NCI-H2227 (cell line): ENCODE measurements around the gene SHC3.
"Not testable (repeated sequence)": the region's sequence is repeated elsewhere in the genome, so short reads cannot be mapped to it uniquely, and the experiment has no call there.

Source experiments
- DNase-seq: peaks from one replicate; lab custom pipeline; 2025; ENCODE audit not compliant: unreplicated experiment; lab: John Stamatoyannopoulos, UW

The SHC3 gene, protein sequence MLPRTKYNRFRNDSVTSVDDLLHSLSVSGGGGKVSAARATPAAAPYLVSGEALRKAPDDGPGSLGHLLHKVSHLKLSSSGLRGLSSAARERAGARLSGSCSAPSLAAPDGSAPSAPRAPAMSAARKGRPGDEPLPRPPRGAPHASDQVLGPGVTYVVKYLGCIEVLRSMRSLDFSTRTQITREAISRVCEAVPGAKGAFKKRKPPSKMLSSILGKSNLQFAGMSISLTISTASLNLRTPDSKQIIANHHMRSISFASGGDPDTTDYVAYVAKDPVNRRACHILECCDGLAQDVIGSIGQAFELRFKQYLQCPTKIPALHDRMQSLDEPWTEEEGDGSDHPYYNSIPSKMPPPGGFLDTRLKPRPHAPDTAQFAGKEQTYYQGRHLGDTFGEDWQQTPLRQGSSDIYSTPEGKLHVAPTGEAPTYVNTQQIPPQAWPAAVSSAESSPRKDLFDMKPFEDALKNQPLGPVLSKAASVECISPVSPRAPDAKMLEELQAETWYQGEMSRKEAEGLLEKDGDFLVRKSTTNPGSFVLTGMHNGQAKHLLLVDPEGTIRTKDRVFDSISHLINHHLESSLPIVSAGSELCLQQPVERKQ

DNA sequence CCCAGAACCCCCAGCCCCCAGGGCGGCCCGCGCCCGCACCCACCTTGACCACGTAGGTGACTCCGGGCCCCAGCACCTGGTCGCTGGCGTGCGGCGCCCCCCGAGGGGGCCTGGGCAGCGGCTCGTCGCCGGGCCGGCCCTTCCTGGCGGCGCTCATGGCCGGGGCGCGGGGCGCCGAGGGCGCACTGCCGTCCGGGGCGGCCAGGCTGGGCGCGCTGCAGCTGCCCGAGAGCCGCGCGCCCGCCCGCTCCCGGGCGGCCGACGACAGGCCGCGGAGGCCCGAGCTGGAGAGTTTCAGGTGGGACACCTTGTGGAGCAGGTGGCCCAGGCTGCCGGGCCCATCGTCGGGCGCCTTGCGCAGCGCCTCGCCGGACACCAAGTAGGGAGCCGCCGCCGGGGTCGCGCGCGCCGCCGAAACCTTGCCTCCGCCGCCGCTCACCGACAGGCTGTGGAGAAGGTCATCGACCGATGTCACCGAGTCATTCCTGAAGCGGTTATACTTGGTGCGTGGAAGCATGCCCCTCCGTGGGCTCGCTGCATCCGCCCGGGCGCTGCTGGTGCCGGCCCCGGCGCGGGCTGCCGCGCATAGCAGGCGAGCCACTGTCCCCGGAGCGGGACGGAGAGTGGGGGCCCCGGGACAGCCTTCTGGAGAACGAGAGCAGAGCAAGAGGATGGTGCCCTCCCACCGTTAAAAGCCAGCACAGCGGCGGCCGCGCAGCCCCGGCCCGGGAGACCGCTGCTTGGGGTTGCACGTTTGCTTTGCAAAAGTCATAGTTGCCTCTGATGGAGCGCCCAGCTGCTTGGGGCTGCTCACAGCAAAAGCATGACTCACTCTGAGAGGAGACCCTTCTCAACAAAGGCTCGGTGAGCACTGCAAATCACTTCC is at the start of gene SHC3:
TSS of gene SHC3 (minus strand) at position 875 of the 886 bp plus-strand sequence. CDS start at position 517, 358 bp downstream.
- peak; percentile 5 for DNase-seq

DNA sequence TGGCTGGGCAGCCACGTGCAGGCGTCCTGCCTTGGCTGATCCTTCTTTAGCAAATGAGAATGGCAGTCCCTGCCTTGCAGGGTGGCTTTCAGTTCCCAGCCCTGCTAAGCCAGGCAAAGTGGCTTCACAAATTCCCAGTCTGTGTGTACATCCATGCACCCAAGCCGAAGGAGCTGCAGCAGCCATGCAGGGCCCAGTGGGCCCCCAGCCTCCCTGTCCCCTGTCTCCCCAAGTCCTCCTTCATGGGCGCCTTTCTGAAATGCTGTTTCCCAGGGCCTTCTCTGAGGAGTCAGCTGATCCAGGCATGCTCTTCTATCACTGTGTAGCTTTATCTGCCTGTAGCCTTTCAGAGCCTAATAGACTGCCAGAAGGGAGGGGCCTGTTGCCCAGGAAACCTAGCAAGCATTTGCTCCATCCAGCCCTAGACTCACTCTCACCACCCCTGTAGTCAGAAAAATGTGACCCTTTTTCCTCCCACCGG is 47.4 kb upstream of the SHC3 start:
- DNase-seq: peak; percentile 60

DNA sequence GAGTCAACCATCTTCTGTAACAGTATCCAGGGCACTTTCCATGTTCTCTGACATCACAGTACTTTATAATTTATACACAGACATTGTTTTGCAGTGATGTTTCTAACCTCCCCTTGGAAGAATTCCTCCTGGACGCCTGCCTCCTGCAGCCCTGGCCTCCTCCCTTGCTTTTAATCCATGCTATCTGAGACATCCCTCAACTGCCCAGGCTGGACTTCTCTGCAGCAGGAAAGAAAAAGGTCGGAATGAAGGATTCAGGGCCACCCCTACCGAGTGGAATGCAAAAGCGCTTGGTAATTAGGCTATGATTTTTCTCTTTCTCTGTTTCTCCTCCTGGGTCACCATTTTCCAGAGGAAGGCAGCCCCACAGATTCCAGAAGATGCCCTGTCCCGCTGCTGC is 47.0 kb upstream of the SHC3 start:
- no peak for DNase-seq

DNA sequence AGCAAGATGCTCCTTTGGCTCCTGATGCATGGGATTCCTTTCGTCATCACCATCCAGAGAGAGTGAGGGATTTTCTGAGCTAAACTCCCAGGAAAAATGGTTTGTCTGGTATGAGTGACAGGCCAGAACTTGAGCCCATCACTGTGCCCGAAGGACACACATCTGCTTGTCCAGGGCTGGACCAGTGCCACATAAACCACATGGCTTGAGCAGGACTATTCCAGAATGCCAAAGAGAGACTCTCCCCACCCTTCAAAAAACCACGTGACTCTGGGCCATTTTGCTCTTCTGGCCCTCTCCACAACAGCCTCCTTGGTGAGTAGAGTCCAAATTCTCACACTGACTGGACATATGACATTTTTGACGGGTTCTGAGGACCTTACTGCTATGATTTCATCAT is 46.4 kb upstream of the SHC3 start:
- DNase-seq: no peak

DNA sequence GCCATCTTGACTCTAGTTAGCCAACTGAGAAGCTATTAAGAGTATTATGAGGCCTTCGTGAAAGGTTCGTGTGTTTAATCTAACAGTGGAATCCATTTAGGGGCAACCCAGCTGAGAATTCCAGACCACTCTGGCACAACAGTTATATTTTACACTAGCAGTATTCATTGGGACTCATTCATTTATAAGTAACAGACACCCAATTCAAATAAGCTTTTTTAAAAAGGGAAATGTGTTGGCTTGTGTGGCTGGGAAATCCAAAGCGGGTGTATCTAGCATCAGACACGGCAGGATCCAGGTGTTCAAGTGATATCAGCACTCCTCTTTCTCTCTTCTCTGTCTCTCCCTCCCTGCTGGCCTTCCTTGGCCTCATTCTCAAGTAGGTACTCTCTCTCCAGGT is 46.0 kb upstream of the SHC3 start:
- DNase-seq: no peak

DNA sequence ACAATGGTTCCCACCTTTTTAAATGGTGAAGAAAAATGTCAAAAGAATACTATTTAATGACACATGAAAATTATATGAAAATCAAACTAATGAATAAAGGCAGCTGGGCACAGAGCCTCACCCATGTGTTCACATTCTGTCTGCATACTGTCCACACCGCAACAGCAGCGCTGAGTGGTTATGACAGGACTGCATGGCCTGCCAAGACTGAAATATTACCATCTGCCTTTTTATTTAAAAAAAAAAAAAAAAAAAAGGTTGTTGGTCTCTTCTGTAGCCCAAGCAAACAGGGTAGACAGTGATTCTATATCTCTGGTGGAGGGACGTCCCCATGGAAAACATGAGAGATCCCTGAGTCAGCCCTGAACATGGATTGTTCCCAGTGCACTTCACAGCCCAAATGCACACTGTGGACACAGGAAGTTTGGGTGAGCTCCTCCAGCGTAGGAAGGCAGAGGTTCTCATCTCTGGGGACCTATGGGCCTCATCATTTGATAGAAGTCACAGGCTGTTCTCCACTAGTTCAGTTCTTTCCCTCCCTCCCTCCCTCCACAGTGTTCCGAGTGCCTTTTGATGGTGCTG is 44.9 kb upstream of the SHC3 start:
- DNase-seq: no peak

DNA sequence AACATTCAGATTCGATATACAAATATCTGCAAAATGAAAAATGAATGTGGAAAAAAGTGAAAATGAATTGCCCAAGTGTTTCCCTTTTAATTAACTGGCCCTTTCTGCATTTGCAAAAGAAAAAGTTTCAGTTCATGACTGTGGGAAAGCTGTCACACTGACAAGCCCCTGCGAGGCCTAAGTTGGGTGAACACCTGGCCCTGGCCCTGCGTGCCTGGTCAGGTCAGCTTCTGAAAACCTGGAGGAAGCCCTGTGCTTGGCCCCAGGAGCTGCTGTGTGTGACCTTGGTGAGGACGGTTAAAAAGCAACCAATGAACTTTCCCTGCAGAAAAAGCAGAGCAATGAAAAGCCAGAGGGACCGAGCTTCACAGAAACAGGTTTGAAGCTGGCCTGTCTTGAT is 41.0 kb upstream of the SHC3 start:
- DNase-seq: no peak

DNA sequence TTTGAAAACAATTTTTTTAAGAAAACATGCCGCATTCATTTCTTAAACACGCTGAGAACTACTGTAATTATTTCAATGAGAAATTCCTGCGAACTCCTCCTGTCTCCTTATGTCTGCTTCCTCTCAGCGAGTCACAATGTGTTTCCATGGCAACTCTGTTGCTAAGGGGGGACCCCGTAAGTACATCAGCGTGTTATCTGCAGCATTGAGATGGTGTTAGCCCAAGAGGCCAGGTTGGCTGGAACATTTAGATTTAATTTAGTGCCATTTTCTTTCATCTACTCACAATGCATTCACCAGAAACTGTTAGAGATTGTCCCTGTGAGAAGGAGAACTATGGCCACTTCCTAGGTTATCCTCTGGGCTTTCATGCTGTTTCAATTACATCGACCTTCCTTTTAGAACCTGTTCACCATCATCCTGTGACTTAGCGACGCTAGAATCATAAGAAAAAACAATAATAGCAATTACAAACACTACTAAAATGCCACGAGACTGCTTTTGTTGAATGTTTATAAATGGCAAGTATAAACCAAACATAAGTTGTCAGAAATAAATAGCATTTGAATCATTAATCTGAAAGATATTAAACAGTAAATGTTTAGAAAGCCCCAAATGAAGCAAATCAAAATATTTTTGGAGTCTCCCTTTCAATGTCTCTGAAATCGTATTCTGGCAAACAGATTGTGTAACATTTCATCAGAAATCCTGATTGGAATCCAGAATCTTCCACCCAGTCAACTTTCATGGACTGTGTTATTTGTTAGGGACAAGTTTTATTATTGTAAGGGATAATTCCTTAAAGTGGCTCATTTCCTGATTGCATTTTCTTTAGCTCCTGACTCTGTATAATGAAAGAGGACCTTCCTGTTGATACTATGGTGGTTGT is 39.7 kb upstream of the SHC3 start:
- DNase-seq: peak; percentile 80

DNA sequence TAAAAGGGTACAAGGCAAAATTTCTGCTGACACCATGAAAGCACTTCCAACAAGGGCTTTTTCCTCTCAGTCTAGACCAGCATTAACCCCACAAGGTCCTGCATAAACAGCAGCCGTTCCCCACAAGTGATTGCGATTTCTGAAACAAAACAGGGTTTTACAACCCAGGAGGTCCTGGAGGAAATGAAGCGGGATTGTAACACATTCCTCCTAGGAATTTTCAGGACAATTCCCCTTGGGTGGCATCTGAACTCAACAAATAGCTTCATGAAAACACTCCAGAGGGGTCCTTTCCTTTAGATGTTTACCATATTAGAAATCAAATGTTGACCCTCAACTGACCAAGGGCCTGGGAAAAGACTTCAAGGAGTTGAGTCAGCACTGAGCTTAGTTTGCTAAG is 36.7 kb upstream of the SHC3 start:
- no peak for DNase-seq

DNA sequence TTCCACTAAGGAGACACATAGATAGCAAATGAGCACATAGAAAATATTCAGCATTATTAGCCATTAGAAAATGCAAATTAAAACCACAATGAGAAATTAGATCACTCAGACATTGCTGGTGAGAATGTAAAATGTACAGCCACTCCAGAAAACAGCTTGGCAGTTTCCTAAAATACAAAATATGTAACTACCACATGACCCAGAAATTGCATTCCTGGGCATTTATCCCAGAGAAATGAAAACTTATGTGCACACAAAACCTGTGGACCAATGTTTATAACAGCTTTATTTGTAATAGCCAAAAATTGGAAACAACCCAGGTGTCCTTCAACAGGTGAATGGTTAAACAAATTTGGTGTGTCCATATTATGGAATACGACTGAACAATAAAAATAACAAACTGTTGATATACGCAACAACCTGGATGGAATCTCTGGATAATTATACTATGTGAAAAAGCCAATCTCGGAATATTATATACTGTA is 34.8 kb upstream of the SHC3 start:
- no peak for DNase-seq

DNA sequence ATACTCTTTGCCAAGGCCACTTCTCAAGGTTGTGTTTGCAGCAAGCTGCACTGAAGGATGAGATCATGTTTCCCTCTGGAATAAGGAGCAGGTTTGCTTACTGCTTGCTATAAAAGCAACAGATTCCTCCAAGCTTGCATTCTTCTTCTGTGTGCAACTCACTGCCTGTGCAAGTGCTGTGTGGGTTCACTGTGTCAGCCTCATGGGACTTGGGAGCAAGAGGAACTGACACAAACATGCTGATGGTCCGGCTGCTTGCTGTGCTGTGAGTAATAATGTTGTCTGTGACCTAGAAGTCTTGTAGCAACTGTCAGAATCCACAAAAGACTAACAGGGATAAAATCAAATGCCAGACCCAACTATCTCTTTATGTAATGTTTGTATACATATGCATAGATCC is 33.6 kb upstream of the SHC3 start:
- no peak for DNase-seq

DNA sequence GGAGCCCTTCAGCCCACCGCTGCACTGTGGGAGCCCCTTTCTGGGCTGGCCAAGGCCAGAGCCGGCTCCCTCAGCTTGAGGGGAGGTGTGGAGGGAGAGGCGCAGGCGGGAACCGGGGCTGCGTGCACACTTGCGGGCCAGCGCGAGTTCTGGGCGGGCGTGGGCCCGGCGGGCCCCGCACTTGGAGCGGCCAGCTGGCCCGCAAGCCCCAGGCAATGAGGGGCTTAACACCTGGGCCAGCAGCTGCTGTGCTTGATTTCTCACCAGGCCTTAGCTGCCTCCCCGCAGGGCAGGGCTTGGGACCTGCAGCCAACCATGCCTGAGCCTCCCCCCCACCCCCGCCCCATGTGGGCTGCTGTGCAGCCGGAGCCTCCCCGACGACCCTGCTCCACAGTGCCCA is 30.7 kb upstream of the SHC3 start:
- not testable (repeated sequence) for DNase-seq

DNA sequence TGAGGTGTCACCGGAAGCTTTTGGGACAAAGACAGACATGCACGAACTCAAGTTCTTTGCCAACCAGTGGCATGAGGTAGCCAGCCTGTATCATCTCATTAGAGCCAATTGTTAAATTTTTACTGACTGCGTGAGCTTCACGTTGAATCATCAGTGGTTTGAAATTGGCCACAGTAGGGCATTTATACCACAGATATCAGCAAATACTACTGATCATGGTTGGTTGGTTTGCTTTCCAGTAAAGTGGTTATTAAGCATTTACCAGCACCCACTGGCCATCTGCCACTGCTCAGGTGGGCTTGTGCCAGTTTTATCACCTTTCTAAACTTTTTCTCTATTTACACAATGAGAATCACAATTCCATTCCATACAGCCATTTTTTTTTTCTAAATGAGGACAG is 28.4 kb upstream of the SHC3 start:
- DNase-seq: no peak

DNA sequence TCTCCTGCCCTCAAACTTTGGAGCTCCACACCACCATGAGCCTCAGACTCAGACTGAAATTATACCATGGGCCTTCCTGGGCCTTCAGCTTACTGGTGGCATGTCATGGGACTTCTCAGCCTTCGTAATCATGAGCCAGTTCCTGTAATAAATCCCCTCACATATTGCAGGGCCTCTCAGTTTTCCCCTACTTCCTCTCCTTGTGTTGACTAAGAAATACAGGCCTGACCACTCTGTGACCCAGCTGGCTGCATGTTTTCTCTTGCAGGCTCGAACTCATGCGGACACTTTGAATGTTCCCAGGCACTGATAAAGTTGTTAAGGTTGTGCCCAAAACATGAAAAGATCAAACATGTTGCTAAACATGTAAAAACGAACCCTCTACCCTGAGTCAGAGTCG is 26.2 kb upstream of the SHC3 start:
- DNase-seq: no peak

DNA sequence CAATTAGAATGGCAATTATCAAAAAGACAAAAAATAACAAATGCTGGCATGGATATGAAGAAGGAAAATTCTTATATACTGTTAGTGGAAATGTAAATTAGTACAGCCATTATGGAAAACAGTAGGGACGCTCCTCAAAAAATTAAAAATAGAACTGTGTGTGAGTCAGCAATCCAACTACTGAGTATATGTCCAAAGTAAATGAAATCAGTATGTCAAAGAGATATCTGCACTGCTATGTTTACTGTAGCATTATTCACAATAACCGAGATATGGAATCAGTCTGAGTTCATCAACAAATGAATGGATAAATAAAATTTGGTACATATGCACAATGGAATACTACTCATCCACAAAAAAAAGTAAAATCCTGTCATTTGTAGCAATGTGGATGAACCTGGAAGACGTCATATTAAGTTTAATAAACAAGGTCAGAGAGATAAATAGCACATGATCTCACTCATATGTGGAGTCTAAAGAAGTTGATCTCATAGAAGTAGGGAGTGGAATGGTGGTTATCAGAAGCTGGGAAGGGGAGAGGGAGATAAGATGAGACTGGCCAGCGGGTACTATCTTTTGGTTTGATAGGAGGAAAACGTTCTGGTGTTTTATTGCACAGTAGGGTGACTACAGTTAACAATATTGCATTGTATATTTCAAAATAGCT is 16.6 kb upstream of the SHC3 start:
- no peak for DNase-seq

DNA sequence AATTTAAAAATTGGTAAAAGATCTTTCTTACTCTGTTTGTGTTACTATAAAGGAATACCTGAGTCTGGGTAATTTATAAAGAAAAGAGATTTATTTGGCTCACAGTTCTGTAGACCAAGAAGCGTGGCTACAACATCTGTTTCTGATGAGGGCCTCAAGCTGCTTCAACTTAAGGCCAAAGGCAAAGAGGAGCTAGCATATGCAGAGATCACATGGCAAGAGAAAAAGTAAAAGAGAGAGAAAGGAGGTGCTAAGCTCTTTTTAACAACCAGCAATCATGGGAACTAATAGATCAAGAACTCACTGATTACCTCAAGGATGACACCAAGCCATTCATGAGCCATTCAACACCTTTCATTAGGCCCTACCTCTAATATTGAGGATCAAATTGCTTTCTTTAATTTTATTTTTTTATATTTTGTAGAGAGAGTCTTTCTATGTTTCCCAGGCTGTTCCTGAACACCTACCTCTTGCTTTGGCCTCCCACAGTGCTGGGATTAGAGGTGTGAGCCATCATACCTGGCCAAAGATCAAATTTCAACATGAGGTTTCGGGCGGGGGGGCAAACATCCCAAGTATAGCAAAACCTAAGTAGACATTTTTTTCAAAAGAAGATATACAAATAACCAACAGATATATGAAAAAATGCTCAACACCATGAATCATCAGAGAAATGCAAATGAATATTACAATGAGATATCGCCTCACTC is 16.0 kb upstream of the SHC3 start:
- DNase-seq: no peak

DNA sequence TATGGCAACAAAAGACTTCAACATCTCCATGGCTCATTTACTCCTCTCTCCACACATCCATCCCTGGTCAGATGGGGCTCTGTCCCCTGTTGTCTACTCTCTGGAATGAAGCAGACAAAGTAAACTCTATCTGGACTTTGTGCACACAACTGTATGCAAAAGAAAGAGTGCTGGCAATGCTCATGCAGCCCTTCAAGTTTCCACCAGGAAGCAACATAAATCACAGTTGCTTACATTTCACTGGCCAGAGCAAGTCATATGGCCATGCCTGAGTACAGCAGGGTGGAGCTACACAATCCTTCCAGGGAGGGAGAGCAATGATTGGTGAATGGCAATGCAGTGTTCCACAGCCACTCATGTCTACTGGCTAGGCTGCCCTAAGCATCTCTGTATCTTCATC is 12.4 kb upstream of the SHC3 start:
- DNase-seq: no peak

DNA sequence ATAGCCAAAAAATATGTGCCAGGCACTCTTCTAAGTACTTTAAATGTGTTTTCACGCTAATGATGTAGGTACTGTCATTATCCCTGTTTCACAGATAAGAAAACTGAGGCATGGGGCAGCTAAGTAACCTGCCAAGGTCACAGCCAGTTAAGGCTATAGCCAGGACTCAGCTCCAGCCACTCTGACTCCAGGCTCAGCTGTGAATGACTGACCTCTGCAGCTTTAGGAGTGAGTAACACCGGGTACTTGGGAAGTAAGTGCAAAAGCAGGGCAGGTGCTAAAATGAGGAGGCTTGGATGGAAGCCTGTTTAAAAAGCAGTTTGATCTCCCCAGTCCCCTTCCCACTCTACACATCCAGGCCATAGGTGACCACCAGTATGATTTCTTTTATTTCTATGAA is 10.6 kb upstream of the SHC3 start:
- DNase-seq: no peak

DNA sequence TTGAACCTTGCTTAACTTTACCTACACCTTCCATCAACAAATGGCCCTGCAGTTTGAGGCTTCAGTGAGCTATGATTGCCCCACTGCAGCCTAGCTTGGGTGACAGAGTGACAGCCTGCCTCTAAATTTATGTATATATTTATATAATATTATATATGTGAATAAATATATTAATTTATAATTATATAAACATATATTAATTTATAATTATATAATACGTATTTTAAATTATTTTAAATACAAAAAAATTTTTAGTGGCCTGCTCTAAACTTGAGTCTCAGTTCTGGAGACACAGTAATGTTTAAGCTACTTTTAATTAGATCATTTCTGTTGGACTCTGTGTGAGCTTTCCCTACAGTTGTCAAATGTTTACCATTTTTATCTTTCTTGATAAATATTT is 9.3 kb upstream of the SHC3 start:
- no peak for DNase-seq
